Activated CD8-positive, alpha-beta memory T cell treated with anti-CD3 and anti-CD28 coated beads, Interleukin-2, amount 50 U/mL, for 48 hours (primary cell): ENCODE results near the gene PHLDB2.

Source experiments
- DNase-seq: peaks from one replicate; pipeline ENCODE4 v3.0.0-alpha.2; 2020

Gene PHLDB2

DNA sequence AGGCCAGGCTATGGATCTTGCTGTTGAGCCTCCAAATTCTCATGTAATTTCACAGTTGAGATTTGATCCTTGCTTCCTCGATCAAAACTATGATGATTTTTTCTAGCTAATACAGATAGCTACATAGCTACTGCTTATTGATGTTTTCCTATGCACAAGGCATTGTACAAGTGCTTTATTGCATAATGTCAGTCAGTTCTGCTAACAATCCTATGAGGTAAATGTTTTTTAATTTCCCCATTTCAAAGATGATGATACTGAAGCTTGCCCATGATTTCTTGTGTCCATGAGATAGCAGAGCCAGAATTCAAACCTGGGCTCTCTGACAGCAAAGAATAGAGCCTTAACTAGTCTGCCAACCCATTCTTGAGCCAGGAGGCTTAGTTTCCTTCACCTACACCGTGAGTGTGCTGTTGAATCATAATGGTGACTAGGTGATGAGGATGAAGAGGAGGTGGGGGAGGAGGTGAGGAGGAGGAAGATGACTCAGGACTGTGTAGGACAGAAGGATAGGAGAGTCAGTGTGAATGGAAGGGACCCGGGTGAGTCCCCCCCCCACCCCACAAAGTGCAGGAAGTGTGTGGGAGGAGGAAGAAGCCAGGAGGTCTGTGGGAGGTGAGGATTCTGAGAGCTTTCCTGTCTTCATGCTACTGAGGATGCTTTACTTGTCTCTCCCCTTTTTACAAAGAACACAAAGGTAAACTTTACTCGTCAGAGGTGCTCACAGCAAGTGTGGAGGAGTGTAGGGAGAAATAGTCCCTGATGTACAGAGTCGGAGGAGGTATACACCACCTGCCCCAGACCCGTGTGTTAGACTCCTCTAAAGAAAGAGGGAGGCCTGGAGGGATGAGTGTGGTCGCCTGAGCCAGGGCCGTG is 143.3 kb downstream of the PHLDB2 start:
- DNase-seq, result no peak

DNA sequence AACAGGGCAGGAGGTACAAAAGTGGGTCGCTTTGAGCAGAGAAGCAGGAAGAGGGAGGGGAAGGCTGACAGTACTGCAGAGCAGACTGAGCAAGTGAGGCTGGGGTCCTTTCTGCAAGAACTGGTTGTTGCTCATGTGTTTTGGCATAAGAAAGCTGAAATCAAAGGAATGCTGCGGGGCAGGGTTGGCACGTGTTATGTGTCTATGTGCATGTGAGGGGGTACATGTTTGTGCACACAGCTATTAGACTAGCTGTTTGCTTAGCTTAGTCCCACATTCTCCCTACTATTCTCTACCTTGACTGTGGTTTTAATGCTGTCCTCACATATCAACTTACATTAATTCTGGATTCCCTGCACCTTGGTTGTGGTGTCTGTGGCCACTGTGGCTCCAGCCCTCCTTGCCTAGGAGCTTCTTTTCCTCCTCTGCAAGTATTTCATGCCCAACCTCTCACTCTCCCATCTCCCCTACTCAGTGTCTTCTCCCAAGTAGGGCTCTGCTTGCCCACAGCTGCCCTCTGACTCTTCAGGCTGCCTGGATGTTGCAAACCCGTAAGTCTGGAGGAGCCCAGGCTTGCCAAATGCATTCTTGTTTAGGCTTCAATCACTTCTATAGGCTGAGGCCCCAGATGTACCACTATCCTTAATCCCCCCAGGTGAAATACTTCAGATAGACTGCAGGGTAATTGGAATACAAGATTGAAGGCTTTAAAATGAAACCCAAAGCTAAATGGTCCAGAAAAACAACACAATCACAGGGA is 144.4 kb downstream of the PHLDB2 start:
- DNase-seq, result no peak

DNA sequence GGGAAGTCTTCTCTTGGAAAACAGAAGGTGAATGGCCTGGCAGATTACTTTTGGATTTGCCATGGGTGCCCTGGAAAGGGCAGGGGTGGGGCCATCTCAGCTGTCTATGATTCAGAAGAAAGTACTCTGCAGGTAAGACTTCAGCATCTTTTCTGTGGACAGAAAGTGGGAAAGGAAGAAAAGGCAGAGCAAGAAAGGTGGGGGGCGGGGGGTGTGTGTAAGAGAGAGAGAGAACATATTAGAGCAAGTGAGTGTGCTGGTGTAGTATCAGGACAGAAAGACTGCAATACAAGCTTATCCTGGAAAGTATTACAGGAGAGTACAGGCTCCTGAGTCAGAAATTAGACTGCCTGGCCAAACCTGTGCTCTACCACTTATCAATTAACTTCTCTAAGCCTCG is 145.1 kb downstream of the PHLDB2 start:
- DNase-seq, result no peak

DNA sequence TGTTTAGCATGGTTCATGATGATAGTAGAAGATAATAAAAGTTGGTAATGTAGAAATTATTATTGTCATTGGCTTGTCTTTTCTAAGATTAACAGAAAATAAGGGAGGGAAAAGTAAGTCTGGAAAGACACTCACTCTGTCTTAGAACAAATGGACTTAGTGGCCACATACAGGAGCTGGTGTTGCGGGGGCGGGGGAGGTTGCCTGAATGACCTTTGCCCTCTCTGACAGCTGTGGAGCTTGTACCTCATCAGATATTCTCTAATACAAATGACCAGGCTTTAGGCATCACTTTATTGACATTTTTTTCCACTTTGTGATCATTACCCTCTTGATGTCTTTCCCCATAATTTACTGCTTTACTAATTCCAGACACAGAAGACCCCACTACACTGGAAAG is 145.6 kb downstream of the PHLDB2 start:
- no peak for DNase-seq

DNA sequence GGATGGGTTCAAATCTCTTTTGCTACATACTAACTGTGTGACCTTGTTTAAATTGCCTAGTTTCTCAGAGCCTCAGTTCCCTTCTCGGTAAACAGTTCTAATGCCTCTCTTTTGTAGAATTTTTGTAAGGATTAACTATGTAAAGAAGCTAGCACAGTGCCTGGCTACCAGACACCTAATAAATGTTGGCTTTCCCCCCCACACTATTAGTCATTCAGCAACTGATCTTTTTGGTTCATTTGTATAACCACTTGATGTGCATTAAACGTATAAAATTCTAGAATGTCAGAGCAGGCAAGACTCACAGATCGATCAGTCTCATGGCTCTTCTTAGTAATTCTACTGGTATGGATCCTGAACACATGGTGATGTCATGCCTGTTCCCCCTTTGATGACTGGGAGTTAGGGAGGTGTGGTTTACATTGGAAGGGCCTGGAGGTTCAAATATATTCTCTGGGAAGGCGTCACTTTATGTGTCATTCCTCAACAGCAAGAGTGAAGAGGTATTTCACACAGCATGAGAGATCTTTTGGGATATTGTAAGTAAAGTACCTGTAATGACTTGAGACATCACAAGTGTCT is 146.1 kb downstream of the PHLDB2 start:
- no peak for DNase-seq

DNA sequence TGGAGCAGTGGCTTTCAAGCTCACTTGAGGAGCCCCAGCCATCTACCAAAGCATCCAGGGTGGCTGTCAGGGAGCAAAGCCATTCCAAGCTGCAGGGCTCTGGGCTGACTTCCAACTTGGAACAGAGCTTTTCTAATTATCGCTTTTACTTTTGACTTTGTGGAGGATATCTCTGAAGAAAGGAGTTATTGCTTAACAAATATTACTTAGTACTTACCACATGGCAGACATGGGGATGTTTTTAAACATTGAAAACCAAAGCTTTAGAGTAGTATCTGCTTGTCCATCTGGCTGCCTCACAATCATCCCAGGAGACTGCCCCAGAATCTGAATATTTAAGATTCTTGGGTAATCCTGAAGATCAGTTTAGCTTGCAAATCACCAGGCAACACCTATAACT is 148.6 kb downstream of the PHLDB2 start:
- no peak for DNase-seq

DNA sequence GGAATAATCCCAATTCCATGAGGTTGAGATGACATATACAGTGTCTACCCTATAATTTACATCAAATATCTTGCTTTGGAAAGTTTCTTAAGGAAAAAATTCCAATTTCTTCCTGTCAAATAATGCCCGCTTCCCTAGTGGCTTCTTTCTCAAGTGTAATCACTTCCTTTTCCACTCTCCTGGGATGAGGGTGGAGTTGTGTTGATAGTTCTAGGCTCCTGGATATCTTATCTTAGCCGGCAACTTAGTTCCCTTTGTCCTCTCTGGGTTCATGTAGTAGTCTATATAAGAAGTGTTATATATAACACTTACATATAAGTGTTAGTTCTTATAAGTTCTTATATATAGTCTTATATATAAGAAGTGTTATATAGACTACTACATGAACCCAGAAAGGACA is 150.6 kb downstream of the PHLDB2 start:
- DNase-seq, result no peak

DNA sequence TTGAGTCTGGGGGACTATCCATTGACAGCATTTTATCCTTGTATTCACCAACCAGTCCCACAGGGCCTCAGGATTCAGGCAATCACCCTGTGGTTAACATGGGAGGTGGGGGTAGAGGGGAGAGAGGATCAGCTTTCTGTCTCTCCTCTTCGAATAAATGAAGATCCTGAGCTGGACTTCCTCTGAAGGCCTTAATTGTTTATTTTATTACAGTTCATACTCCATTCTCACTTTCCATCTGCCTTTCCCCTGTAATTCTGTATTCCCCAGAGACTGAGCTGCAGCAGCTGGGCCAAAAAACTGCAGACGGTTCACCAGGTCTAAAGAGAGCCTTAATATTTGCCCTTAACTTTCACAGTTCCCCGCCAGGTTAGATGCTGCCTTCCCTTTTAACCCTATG is 151.6 kb downstream of the PHLDB2 start:
- DNase-seq, result no peak

DNA sequence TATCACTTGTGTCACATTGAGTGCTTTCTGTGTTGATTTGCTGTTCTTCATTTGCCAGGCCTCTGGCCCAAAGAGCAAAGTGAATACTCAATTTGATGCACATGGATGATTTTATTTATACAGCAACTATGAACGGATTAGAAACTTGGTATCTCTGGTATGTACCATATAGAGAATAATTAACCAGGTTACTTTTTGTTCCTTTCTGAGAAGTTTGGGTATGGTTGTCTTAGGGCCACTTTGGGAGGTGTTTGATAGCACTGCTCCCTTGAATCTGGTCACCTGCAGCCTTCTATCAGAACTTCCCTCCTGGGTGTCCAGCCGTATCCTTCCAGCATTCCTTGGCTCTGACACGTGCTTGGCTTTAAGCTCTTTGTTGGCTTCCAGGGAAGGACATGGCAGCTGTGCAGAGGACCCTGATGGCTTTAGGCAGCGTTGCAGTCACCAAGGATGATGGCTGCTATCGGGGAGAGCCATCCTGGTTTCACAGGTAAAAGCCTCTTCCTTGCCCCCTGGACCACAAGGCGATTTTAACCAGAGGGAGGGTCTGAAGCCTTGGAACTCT is 152.4 kb downstream of the PHLDB2 start:
- no peak for DNase-seq

DNA sequence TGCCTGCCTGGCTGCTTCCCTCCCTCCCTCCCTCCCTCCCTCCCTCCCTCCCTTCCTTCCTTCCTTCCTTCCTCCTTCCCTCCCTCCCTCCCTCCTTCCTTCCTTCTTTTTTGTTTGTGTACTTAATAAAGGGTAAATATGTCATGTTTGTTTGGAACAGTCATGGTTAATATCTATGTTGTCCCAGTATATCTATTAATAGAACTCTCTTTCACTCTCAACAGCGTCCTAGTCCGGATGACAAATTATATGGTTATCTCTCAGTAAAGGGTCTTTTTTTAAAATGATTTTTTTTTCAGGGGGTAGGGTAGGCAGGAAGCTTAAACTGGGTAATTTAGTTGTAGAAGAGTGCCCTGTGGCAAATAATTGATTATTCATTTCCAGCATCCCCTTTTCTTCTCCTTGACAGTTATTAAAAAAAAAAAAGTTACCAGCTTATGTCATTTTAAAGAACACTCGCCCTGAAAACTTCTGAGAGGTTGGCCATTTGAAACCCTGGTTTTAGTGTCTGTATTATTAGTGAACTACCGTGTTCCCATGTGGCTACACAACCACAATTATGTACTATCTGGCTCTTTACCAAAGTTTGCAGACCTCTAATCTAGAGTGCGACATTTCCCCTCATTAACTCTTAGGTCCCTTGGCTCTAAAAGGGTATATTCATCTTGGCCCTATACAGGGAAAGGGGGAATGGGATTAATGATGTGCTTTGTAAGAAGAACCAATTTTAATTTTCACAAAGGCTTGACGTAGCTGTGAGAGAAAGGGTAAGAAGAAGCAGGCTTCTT is 153.3 kb downstream of the PHLDB2 start:
- no peak for DNase-seq

DNA sequence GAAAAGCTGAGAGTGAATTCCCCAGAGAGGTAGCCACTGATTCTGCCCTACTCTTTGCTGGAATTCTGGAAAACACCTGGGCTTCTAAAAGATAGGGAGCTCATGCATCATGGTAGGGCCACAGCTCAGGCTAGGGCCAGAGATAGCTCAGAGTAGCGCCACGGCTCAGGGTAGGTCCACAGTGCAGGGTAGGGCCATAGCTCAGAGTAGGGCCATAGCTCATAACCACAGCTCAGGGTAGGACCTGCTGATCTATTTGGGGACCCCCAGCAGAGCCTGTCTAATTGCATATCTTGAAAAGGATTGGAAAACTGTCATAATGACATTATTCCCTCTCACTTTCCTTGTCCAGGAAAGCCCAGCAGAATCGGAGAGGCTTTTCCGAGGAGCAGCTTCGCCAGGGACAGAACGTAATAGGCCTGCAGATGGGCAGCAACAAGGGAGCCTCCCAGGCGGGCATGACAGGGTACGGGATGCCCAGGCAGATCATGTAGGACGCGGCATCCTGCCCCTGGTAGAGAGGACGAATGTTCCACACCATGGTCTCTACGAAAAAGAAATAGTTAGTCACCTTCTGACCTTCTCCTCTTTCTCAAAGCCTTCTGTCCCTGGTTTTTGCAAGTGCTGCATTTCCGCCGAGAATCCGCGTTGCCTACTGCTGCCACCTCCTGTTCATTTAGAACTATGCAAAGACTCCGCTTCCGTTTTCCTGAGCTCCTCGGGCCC is 154.2 kb downstream of the PHLDB2 start:
- peak; percentile 75 for DNase-seq

DNA sequence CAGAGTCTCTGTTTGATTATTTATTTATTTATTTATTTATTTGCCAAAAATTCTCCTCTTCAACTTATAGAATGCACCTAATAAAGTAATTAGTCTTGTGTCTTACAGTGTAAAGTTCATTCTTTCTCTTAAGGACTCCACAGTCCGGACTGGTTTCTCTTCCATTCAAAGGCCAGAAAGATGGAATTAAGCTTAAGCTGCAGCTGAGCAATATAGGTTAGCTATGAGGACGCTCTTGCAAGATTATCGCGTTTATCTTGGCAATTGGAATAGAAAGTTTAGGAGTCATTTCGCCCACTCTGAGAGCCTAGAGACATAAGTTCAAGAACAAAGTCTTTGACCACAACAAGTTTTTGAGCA is 154.7 kb downstream of the PHLDB2 start:
- no peak for DNase-seq

DNA sequence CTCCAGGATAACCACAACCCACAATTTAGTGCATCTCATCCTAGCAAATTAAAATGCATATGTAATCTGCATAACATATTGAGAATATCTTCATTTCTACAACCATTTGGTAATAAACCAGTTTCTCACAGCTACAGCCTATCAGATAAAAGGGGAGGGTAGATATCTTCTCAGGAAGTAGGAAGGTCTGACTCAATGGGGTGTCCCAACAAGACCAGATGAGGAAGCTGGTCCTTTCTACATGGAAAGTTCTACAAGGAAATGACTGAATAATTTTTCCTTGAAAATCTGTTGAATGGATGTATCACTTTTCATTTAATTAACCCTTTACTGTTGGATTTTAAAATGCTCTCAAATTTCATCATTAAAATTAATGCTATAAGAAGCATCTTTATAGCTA is 158.0 kb downstream of the PHLDB2 start:
- DNase-seq, result no peak

DNA sequence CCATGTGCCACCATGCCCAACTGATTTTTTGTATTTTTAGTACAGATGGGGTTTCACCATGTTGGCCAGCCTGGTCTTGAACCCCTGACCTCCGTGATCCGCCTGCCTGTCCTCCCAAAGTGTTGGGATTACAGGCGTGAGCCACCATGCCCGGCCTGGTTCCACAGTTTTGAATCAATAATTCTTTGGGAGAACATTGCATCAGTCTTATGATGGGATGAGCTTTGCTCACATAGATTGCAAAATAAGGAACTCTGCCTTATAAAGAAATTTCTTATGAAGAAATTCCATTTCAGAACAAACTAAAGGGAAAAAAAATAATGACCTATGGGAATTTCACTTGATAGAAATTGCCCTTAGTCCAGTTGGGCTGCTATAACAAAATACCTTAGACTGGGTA is 159.6 kb downstream of the PHLDB2 start:
- DNase-seq, result no peak

DNA sequence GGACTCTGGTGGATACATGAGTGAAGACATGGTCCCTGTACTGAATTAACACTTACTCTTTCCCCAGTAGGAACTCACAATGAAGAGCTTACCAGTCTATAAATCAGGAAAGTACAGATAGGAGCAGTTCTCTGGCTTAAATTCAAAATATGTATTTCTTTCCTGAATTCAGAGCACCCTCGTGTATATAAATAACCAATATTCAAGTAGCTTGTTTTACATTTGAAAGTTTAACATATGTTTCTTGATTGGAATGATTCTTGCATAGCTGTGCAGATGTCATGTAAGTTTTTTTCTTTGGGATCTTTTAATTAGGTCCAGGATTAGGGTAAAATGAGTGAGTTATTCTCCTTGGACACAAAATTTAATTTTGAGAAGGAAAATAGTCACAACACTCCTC is 160.7 kb downstream of the PHLDB2 start:
- DNase-seq, result no peak

DNA sequence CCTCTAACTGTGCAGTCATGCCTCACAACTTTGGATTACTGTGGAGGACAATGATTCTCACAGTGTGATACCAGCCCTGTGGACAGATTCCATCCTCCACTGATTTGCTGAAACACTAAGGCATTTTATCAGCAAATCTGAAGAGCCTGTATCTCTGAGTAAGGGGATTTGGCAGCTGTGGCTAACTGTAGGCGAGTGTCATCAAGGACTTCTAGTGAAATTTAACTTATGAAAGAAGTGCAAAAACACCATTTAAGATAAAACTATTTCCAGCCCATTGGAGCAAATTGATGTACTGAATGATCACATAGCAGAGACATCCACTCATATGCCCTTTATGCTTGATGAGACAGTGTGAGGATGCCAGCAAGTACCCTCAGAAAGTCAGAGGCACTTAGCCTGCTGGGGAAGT is 161.6 kb downstream of the PHLDB2 start:
- no peak for DNase-seq
